HG03139 (cell line): ENCODE measurements around the gene ID2.

Source experiments
- ATAC-seq: cut with Tn5 transposase; IDR thresholded peaks from one replicate; pipeline ENCODE4 v1.9.1; 2021; ENCODE audit not compliant: unreplicated experiment

ID2 gene

DNA sequence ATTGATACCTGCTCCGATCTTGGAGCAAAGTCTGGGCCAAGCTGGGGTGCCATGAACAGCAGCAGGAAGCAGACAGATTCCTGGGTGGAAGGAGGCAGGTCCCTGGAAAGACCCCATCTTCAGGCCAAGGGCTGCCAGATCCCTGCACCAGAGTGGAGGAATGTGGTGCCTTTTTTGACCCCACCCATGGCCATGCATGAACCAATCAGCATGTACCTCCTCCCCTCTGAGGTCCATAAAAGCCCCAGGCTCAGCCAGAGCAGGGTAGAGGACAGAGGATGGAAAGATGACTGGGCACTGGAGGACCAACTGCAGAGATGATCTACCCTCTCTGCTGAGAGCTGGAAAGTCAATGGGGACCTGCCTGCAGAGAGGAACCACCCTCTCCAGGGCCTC, 34.4 kb upstream of the ID2 start:
- no peak for ATAC-seq

DNA sequence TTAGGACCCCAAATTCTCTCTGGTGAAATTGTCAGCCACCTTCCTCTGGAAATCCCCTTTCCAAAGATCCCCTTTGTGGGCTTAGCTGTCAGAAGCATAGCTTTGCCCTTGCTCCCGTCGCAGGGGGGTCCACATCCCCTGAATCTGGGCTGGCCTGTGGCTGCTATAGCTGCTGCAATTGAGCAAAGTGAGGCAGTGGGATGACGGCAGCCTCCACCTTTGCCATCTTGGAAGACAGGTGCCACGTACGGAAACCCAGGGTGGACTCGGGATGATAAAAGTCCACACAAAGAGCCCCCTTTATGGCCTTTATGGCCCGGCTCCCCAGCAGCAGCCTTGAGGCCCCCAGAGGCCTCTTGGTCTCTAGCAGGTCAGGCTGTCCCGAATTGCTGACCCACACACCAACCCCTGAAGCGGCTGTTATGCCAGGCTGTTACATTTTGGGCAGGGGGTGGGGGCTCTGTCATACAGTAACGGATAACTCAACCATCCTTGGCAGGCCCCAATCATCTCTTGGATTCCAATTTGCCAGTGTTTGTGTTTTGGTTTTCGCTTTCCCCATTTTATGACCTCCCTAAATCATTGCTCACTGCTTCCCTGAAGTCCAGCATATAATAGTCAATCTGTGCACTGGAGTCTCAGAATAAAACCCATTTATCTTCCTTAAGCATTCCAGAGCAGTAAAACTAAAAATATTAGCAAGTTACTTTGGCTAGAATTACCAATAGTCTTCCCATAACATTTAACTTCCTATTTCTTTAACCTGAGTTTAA, 33.2 kb upstream of the ID2 start:
- ATAC-seq, result no peak

DNA sequence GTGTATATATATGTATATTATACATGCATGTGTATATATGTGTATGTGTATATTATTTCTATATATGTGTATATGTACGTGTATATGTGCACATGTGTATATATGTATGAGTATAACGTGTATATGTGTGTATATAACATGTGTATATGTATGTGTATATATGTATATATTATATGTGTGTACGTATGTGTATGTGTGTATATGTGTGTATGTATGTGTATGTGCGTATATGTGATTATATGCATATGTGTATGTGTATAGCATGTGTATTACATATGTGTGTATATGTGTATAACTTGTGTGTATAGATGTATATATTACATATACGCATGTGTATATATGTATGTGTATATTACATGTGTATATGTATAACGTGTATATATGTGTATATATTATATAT, 32.1 kb upstream of the ID2 start:
- ATAC-seq, result no peak

DNA sequence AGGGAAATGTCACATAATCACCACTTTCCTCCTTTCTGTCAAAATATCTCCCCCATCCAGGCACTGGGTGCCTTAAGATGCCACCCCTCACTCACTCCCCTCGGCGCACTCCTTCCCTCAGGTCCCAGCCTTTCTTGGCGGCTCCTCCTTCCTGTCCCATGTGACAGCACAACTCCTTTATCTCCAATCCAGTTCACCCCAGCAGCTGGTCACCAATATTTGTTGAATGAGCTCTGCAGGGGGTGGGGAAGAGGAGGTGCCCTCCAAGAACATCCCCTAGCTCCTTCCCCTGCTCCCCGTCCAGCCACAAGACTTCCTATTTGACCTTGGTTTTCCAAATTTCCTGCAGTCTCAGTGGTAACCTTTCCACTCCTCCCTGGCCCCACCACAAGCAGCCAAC, 31.6 kb upstream of the ID2 start:
- no peak for ATAC-seq

DNA sequence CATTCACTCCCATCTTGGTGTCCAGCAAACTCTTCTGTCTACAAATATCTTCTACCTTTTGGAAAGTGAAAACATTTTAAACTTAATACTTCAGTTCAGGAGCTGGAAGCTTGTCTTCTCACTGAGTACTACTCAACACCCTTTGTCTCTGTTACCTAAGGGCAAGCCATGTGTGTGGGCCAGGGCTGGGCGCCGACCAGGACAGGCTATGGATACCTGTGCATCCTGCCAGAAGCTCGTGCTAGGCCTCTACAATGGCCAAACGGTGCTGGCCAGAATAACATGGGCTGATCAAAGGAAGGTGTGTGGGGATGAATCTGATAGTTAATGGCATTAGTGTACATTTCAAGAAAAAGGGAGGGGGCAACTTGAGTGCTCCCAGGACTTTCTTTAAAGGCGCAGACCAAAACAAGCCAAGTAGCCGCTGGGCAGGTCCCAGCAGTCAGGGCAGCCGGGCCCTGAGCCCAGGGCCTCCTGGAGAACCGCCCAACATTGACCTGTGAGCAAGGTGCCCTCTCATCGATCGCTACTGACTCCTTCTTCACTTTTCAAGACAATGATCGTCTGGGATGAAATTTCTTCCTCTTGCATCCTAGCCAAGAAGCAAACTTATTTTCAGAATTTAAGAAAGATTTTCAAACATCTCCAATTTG, 29.0 kb upstream of the ID2 start:
- ATAC-seq, result no peak

DNA sequence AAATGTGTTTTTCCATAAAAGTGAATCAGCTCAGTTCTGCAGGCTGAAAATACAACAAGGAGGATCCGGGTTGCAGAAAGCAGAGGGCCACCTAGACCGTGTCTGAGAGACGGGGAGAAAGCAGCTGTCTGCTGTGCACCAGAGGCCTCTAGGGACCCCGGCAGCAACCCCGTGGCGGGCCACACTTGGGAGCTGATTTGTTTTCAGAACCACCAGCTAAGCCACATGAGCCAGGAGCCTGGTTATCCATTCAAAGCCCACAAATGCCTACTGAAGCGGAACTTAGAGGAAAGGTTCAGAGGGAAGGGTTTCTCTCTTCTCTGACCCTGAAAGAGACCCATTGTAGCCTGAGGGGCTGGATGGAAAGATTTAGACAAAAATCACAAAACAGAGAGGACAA, 28.4 kb upstream of the ID2 start:
- ATAC-seq, result no peak

DNA sequence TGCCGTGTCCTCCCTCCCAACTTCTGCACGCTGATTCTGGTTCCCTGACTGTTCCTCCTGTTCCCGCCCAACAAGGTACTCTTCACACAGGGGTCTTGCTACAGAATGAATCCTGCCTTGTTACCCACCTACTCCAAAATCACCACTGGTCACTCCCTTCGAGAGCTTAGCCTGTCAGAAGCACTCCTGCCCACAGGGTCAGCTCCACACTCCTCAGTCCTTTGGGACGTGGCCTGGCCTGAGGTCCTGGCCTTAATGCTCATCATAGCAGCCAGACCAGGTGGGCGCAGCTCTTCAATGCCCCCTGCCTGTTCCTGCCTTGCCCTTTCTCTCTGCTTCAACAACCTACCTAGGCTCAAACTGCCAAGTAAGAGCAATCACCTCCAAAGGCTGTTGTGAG, 27.8 kb upstream of the ID2 start:
- no peak for ATAC-seq

DNA sequence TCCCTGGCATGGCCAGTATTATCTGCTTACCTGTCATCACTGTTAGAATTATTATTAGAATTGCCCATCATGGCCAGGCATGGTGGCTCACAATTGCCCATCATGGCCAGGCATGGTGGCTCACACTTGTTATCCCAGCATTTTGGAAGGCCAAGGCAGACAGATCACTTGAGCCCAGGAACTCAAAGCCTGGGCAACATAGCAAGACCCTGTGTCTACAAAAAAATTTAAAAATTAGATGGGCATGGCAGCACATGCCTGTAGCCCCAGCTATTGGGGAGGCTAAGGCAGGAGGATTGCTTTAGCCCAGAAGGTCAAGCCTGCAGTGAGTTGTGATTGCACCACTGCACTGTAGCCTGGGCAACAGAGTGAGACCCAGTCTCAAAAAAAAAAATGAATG, 27.4 kb upstream of the ID2 start:
- ATAC-seq, result no peak

DNA sequence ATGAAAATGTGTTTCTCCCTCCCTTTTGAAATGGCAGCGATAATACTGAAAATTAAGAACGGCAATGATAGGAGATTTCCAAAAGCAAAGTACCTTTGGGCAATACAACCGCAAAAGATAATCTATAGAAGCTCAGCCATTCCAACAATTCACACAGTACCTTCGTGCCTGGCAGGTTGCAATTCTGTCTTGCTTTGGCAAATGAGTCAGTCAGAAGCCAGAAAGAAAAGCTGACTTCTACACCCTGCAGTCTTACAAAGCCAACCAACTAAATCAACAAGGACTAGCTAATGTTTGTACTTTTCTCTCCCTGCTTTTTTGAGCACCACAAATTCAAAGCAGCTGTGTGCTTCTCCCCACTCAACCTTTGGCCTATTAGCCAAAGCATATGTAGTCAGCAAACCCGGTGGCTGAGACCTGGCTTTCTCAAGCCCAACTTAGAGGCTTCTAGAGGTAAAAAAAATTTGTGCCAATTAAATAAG, 25.7 kb upstream of the ID2 start:
- ATAC-seq, result no peak

DNA sequence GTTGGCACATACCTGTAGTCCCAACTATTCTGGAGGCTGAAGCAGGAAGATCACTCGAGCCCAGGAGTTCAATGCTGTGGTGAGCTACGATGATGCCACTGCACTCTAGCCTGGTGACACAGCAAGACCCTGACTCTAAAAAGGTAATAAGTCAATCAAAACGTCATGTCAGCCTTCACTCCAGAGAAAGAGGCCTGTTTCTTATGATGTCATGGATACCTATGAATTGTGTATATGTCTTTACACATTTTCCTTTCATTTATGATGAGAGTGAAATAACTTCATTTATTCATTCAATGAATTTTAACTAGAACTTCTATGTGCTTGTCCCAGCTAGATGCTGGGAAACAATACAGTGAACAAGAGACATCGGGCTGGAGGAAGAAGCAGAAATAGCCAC, 25.0 kb upstream of the ID2 start:
- ATAC-seq, result no peak

DNA sequence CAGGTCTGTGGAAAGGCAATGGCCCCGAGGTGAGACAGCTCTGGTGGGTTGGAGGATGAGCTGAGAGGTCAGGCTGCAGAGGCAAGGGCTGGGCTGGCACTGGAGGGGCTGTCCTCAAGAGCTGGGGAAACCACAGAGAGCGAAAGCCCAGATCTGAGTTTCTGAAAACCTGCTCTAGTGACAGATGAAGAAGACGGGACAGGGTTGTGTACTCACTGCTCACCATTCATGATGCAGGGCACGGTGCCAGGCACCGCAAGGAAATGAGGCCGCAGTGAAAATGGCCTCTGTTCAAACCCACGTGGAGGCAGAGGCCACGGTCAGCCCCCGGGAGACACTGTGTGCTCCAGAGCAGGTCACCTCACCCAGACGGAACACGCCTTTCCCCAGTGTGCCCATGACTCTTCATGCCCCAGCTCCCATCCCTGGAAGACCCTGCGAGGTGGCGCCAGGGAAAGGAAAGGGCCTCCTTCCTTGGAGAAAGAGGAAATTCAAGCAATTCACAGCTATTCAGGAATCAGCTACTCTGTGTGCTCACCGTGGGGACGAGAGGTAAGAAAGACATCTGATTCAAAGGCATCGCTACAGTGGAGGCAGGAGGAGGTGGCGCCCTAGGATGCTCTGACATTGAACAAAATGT, 24.3 kb upstream of the ID2 start:
- no peak for ATAC-seq

DNA sequence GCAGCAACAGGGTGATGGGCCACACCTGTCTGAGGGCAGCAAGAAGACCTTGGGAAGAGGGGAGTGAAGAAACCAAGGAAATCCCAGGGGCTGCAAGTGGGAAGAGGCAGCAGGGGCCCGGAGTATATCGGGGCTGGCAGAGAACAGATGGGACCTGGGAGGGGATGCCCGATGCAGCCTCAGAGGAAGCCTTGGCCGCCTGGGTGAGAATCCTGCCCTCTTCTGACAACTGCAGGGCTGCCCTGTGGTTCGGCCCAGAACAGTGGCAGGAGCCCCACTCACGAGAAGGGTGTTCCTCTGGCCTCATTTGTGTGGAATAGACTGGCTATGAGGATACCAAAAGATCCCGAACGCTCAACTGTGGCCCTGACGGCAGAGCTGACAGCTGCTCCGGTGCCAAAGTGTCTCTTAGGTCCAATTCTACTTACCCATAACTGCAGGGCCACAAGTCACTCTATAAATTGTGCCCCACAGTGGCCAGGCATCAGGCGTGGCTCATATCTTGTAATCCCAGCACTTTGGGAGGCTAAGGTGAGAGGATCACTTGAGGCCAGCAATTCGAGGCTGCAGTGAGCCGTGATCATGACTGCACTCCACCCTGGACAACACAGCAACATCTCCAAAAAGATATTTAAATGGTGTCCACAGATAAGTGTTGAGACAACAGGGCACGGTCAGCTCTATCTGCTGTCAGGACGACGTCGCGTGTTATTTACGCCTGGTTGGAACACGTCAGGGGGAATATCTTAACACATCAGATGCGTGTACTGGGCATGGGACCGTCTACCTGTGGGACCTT, 23.6 kb upstream of the ID2 start:
- ATAC-seq, result no peak

DNA sequence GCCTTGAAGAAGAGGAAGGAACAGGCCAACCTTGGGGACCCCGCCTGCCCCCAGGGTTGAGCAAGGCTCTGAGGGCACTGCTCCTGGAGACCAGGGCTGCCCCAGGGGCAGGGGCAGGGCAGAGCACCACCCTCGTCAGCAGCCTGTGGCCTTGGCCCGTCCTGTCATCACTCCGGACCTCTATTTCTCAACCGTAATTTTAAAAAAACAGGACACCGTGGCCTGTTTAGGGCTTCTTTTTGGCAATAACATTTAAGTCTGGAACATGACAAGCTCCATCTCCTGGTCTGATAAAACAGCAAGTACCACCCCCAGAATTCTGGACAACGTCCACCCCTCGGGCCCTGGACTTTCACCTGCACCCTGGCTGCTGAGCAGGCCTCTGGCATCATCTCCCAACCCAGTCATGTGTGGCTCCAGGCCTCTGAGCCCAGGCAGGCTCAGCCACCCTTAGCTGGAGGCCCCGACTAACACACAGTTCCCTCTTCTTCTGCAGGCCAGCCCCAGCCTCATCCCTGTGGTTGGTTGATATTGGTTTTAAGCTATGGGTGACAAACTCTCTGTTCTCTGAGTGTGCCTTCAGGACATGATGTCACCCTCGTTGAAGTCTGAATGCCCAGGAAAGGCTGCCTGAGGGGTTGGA, 22.6 kb upstream of the ID2 start:
- no peak for ATAC-seq

DNA sequence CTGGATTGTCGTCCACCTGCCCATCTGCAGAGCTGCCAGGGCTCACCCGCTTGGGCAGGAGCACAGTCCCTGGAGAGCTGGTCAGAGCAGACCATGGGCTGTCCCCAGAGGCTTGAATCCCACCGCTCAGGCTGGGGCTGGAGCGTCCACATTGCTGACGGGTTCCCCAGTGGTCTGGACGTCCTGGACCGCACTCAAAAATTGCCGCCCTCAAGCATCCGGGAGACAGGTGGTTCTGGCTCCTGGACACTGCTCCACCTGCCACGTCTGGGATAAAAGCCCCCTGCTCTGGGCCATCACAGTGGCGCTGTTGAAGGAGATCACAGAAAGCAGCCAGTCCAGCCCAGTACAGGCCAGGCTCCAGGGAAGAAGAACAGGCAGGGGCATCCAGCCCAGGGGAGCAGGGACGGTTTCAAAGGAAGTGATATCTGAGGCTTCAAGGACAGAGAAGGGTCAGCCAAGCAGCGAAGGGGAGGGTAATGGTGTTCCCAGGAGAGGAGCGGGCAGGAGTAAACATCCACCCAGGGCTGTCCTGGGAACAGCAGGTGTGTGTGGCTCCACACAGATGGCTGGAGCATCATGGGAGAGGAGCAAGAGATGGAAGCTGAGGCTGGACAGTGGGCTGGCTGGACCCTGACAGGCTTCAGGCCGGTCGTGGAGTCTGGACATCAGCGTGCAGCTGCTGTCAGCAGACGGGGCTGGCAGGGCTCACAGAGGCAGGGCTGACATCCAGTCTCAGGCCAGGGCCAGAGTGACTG, 21.9 kb upstream of the ID2 start:
- ATAC-seq, result no peak

DNA sequence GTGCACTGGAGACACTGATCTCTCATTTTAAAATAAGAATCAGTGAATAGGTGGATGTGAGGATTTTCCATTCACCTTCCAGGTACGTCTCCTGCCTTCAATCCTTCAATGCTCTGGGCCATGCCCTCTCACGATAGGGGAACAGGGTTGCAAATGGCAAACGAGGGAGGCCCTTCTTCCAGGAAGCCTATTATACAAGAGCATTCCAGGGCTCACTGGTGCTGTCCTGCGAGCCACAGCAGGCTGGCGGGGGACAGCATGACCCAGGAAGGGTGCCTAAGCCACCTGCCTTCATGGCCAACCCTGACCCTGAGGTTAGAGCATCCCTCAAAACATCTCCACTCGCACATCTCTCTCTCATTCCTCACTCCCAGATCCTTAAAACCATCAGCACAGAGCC, 20.6 kb upstream of the ID2 start:
- no peak for ATAC-seq

DNA sequence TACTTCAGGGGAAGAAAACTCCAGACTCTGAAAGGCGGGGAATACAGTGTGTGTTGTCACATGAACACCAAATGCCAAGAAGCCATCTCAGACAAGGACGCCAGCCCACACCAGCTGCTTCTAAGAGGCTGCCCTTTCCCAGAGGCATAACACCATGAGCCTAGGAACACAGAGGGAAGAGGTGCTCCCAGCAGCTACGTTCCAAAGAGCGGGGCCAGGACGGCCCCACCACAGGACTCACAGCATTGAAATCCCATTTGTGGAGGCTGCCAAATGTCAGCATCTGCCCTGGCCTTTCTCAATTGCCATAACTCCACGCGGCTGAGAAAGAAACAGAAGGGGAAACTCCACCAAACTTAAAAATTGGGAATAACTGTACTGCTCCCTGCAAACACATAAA, 20.1 kb upstream of the ID2 start:
- no peak for ATAC-seq

DNA sequence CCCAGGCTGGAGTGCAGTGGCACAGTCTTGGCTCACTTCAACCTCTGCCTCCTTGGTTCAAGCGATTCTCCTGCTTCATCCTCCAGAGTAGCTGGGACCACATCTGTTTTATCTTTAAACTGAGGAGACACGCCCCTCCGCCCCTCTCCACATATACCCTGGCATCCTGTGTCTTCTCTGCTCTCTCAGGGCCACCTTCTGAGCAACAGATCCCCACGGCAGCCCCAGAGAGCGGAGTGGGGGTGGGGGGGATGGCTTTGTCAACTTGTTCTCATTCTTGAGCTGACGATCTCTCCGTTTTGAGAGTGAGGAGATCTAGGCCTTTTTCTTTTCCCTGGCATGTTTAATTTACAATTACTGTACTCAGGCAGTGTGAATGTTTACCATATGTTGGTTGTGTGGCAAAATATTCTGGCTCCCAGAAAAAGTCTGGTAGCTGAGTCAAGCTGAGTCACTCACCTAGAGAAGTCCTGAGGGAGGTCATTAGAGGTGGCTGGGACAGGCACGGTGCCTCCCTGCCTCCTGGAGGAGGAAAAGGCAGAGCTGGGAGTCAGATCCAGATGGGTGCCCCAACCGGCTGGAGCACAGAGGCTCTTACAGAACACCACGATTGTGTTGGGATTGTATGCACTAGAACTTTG, 19.5 kb upstream of the ID2 start:
- no peak for ATAC-seq

DNA sequence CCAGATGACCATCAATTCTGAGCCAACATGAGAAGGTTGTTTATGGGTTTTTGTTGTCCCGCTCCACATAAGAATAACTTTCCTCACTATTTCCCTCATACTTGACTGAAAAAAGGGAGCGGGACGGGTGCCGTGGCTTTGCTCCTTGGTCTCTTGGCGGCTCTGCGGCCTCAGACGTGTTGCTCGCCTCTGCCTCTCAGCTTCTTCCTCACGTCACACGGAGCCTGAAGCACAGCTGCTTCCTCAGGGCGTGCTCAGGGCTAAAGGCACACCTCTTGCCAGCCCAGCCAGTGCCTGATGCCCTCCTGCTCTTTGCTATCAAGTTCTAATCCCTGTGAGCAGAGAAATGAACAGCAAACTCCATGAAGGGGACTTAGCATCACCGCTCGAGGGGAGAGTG, 17.9 kb upstream of the ID2 start:
- no peak for ATAC-seq

DNA sequence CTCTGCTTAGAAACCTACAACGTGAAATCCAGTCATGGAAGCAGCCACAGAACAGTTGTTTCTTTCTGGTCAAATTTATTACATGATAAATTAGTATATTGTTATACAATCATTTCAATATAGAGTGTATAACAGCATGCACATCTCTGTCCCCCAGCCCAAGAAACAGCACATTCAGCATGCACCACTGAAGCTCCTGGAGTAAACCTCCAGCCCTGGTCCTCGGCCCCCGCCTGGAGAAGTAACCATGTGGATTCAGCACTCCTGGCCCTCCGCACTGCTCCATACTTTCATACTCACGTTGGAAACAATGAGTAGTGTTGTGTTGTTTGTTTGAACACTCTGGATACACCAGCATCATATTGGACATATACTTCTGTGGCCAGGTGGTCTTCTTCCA, 15.3 kb upstream of the ID2 start:
- ATAC-seq, result no peak
